GM21367 (cell line): ENCODE measurements around the gene EXTL2.
"Not testable (repeated sequence)": the region's sequence is repeated elsewhere in the genome, so short reads cannot be mapped to it uniquely, and the experiment has no call there.

Experiments used
- ATAC-seq: cut with Tn5 transposase; IDR thresholded peaks from one replicate; pipeline ENCODE4 v1.9.1; 2021; ENCODE audit not compliant: unreplicated experiment

Gene EXTL2

GRCh38 chr1:100894603-100895539 is at the start of gene EXTL2:
Gene EXTL2 (minus strand): TSS chr1:100894842. CDS start chr1:100888757, 6,085 bp downstream.
- ATAC-seq: peak; percentile 37

GRCh38 chr1:100943533-100943932 is 48.9 kb upstream of the EXTL2 start:
- ATAC-seq: no peak

GRCh38 chr1:100942304-100943046 is 47.8 kb upstream of the EXTL2 start:
- ATAC-seq: no peak

GRCh38 chr1:100941580-100942216 is 47.1 kb upstream of the EXTL2 start:
- no peak for ATAC-seq

- no peak for ATAC-seq
Observed at GRCh38 chr1:100941098-100941527, 46.5 kb upstream of the EXTL2 start.

GRCh38 chr1:100936194-100936967 is 41.7 kb upstream of the EXTL2 start:
- no peak for ATAC-seq

GRCh38 chr1:100933555-100933954 is 38.9 kb upstream of the EXTL2 start:
- ATAC-seq: not testable (repeated sequence)

GRCh38 chr1:100931716-100932115 is 37.1 kb upstream of the EXTL2 start:
- no peak for ATAC-seq

GRCh38 chr1:100930494-100930893 is 35.9 kb upstream of the EXTL2 start:
- no peak for ATAC-seq

- ATAC-seq: no peak
Observed at GRCh38 chr1:100928128-100928527, 33.5 kb upstream of the EXTL2 start.

- ATAC-seq: peak; percentile 59
Observed at GRCh38 chr1:100927276-100927675, 32.6 kb upstream of the EXTL2 start.

GRCh38 chr1:100926240-100926639 is 31.6 kb upstream of the EXTL2 start:
- ATAC-seq: no peak

- no peak for ATAC-seq
Observed at GRCh38 chr1:100924991-100925390, 30.3 kb upstream of the EXTL2 start.

GRCh38 chr1:100924212-100924611 is 29.6 kb upstream of the EXTL2 start:
- ATAC-seq: no peak

GRCh38 chr1:100921110-100921706 is 26.6 kb upstream of the EXTL2 start:
- no peak for ATAC-seq

- no peak for ATAC-seq
Observed at GRCh38 chr1:100912019-100912418, 17.4 kb upstream of the EXTL2 start.

GRCh38 chr1:100909018-100909417 is 14.4 kb upstream of the EXTL2 start:
- no peak for ATAC-seq

GRCh38 chr1:100907887-100908286 is 13.2 kb upstream of the EXTL2 start:
- ATAC-seq: no peak

GRCh38 chr1:100905181-100905580 is 10.5 kb upstream of the EXTL2 start:
- no peak for ATAC-seq

GRCh38 chr1:100904528-100904927 is 9.9 kb upstream of the EXTL2 start:
- ATAC-seq: no peak
